Measurements from ENCODE around the gene SEC22B.
"Not testable (repeated sequence)": the region's sequence is repeated elsewhere in the genome, so short reads cannot be mapped to it uniquely, and the experiment has no call there.

SEC22B gene

DNA sequence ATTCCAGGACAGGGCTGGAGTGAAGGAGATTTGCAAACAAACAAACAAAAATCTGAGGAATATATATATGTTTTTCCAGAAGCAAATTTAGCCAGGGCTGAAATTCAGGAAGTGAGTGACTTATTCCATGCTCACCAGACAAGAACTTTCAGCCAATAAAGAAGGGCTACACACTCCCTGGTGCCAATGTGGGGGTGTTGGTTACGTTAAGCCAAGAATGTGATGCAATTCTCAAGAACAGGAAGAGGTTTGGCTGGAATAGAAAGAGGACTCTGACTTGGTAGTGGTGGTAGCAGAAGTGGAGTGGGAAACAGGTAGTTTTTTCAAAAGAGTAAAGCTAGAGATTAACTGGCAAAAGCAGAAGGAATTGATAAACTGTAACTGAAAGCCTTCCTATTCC lies 31.7 kb downstream of the SEC22B start:
- not testable (repeated sequence) for DNase-seq

DNA sequence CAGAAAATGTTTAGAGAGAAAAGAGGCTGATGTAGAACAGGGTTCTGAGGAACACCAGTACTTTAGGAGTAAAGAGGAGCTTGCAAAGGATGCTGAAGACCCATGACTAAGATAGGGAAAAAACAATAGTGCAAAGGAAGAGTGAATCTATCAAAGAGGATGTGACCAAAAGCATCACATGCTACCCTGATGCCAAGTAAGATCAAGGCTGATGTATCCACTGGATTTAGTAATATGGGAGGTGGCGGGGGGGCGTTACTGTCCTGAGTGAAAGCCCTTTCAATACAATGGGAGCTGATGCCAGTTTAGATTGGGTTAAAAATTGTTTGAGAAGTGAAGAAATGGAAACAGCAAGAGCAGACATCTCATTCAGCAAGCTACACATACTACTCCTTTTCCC lies 32.2 kb downstream of the SEC22B start:
- peak in 1 of 5 experiments; percentile 5 for DNase-seq

DNA sequence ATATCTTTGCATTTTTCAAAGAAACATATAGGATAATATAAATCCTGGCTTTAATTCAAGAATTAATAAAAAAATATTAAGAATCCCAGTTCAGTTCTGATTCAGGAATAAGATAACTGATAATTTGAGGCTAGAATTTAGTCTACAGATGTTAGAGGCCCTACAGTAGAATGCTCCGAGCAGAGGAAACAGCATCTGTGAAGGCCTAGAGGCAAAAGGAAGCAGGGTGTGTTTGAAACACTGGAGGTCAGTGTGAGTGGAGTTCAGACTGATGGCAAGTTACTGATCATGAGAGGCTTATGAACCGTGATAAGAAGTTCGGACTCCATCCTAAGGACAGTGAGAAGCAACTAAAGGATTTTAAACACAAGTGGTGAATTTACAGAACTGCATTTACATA lies 33.0 kb downstream of the SEC22B start:
- DNase-seq = peak in 1 of 5 experiments; percentile 46

DNA sequence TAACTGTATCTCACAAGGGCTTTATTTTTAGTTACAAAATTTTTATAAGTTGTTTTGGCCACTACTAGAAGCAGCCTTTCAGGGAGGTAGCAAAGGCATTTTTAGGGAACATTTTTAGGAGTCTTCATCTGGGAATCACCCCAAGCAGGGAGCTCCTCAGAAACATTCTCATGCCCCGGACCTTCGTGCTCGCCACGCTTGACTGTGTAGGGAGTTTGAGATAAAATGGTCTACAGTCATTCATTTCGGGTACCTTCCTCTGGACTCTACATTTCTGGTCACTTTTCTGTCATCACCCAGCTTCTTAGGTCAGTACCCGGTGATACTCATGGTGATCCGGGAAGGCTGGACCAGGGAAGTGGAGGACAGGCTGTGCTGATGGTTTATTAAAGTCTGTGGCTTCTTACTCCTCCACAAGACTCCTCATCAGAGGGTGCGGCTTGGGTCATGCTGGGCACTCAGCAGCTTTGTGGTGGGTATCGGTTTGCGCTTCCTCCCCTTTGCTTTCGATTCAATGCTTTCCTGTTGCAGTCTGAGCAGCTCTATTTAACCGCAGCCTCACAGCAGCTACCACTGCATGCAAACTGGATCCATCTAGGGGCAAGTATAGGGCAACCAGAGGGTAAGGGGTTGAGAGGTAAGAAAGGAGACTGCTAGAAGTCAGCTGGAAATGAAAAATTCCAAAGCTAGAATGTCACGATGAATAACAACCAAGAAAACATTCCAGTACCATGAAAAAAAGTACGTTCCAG lies 33.6 kb downstream of the SEC22B start:
- DNase-seq = peak in 4 of 5 experiments; percentile 10 to 94 (median 41)

DNA sequence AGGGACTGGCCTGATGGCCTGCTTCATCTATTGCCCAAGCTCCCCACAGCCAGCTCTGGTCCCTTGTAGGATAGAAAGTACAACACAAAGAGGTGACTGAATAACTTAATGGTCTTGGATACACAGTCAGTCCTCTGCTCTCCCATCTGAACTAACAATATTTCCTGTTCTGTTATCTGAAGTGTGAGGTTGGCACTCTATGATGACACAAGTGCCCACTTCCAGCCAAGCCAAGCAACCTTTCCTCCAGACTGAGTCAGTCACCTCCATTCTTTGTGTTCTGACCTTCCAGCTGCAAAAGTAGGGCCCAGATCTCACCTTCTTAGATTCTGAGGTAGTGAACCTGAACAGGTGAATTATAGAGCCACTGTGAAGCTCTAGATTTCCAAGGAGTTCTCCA lies 34.5 kb downstream of the SEC22B start:
- DNase-seq = not testable (repeated sequence)

DNA sequence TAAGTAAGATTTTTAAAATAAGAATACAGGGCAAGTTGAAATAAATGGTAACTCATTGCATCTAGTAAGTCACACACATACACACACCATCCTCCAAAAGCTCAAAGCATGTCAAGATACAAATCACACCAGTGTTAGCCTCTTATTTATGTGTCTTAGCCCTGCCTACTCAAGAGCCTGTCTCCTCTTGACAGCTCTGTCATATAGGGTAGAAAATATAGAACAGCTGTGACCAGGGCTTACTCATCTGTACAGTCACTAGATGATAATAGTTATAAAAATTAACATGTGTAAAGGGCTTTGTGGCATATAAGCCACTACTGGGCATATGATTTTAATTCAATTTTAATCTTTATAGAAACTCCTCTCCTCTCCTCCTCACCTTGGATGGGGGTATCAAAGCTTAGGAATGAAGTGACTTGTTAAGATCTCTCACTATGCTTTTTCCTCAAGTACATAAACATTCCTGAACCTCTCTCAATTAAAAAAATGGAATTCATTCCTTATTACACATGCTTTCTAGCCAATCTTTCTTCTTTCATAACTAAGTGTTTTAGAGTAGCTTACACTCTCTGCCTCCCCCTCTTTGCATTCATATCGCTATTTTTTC lies 35.6 kb downstream of the SEC22B start:
- not testable (repeated sequence) for DNase-seq

DNA sequence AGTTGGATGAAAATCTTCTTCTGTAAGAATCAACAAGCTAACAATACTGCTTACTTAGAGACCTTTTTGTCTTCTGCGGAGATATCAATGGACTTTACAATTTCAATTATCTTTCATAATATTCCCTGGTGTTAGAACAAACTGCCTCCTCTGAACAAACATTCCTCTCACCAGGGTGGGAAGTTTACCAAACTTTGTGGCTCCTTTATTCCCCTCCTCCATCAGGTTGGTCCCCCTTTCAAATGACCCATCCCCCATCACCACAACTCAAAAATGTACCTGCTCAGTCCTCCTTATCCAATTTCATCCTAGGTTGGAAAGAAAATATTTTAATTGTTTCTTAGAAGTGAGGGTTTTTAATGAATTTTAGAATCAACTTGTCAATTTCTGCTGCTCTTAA lies 40.2 kb downstream of the SEC22B start:
- not testable (repeated sequence) for DNase-seq

DNA sequence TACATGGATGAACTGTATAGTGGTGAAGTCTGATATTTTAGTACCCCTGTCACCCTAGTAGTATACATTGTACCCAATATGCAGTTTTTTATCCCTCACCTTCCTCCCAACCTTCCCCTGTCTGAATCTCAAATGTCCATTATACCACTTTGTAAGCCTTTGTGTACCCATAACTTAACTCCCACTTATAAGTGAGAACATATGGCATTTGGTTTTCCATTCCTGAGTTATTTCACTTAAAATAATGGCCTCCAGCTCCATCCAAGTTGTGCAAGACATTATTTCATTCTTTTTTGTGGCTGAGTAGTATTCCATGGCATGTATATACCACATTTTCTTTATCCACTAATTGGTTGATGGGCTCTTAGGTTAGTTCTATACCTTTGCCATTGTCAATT lies 42.4 kb downstream of the SEC22B start:
- not testable (repeated sequence) for DNase-seq

DNA sequence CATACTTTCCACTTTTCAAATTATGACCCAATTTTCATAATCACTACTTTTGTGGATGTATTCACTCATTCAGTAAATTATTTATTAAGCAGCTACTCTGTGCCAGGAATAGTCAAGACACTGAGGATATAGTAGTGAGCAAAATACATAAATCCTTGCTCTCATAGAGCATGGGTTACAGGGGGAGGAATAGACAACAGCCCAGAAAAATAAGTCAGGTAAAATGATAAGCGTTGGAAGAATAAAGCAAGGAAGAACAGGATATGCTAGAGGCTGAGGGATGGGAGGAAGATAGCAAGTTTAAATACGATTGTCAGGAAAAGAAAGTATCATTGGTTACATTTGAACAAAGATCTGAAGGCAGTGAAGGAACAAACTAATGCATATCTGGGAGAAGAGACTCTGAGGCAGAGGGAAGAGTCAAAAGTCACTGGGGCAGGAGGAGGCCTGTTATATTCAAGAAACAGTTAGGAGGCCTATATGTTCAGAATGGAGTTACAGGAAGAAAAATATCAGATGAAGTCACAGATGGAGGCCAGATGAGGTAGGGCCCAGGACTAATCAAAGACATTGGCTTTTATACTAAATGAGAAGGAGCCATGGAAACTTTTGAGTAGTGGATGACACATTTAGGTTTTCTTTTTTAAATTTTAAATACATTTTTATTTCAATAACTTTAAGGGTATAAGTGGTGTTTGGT lies 42.9 kb downstream of the SEC22B start:
- no peak for DNase-seq

DNA sequence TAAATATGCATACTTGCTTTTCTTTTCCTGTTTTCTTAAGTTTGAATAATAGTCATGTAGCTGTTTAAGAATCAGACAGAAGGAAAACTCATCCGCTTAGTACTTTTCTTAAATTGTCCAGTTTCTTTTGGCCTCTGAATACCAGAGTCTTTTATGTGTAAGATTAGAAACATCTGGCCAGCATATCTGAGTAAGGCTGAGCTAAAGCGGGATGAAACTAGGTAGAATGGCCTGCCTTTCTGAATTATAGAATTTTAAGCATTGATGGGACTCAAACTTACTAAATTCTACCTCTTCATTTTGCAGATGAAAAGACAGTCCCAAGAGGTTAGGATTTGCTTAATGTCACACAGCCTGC lies 43.9 kb downstream of the SEC22B start:
- not testable (repeated sequence) for DNase-seq

DNA sequence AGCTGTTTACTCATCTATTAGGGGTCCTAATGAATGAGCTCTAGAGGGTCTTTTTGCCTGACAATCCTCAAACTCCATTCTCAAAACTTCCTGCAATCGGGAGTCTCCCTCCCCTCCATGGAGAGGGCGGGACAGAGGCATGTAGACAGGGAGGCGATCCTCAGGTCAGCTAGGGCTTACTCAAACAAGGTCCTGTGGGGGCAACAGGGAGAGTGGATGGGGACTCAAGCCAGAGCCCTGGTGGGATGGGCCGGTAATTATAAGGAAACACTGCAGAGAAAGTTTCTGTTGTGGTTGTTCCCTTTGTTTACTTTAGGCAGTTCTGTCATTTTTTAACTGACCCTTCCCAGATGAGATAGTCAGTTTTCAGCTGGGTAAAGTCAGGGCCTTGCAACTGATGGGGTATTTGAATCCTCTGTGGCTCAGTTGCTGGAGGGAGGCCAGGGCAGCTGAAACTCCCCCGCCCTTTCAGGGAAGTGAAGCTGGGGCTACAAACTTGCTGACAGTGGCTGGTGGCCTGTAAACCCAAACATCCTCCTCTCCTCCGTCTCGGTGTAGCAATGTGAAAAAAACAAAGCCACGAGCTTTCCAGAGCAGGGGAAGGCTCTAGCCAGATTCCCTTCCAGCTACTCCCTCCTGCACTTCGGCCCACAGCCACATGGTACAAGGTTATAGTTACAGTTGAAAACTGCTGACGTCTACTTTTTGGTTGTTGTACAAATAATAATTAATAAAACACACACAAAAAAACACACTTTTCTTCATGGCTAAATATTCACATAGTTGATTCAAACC lies 44.5 kb downstream of the SEC22B start:
- not testable (repeated sequence) for DNase-seq

DNA sequence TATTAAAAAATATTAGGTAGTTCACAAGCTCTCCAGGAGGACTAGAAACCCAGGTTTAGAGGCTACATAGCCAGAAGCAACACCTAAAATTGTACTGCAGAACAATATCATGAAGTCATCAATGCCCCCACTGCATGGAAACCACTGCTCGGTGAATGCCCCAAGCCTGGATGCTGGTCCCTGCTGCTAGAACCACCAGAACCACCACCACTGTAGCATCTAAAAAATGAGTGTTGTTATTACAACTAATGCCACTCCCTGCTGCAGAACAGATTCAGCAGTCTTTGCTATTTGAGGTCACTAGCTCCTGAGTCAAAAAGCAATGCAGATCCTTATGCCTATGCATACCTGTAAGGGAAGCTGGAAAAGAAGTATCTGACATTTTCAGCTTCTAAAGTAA lies 48.4 kb downstream of the SEC22B start:
- DNase-seq = not testable (repeated sequence)

DNA sequence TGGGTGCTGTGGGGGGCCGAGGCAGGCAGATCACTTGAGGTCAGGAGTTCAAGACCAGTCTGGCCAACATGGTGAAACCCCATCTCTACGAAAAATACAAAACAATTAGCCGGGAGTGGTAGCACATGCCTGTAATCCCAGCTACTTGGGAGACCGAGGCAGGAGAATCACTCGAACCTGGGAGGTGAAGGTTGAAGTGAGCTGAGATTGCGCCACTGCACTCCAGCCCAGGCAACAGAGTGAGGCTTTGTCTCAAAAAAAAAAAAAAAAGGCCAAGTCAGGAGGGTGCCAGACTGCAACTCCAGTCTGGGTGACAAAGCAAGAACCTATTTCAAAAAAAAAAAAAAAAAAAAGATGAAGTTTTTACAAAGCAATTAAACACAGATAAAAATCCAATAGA lies 50.1 kb downstream of the SEC22B start:
- DNase-seq = not testable (repeated sequence)

DNA sequence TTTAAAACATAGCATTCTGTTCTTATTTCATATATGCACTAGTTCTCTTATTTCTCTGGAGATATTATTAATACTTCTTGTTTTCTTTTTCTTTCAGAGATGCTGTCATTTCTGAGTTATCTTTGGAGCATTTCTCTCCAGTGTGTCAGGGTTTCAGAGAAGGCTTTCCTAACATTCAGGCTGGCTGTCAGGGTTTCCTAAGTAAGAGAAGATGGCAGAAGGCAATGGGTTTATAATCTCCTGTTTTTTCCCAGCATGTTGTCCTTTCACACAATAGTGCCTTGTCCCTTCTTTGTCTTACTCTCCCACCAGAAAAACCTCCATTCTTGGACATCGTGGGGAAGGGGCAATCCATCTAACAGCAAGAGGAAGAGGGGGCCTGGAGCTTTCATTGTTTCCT lies 51.7 kb downstream of the SEC22B start:
- DNase-seq = not testable (repeated sequence)

DNA sequence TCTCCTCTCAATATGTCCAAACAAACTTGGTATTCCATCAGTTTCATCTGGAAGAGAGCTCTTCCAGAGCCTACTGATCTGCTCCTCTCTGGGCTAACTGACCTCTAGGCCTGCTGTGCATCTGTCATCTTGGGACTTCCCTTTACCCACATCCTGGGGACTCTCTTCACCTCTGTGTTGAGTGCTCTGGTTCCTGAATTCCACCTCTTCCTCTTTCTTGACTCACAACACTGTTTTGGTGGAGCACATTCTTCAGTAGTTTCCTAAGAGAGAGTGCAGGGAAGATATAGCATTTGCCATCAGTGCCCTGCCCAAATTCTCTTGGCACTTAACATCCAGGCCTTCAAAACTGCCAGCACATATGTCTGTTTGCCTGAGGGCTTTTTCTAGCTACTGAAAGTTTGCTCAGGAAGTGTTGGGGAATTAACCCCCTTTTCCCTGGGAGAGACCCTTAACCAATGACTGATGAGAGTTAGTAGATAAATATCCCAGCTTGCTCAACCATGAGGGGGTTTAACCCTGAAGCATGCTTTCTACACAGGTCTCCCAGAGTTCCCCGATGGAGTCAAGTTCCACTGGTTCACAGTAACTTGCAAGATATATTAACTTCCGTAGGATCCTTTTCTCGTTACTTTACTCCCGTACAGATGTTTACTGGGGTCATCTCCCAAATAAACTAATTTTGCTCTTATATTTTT lies 52.4 kb downstream of the SEC22B start:
- not testable (repeated sequence) for DNase-seq

DNA sequence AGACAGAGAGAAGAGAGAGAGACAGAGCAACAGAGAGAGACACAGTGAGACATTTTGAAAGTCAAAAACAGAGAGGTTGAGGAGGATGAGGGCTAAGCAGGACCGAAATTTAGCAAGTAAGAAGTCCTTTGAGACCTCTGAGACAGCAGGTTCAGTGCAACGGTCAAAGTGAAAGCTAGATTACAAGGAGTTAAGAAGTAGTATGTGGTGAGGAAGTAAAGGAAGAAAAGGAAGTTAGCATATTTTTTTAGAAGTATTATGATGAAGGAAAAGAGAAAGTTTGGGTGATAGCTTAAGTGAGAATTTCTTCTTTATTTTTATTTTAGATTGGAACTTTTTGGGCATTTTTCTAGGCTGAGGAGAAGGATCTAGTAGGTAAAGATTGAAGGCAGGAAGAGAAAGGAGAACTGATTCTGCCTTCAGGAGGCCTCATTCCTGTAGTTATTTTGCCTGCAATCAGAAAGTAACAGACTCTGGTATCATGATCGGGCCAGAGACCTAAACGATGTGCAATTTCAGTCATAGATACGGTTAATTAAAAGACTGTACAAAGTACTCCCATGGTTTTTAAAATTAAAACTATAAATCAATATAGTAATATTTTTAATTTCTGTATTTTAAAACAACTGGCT lies 53.9 kb downstream of the SEC22B start:
- DNase-seq = peak in 1 of 5 experiments; percentile 15

DNA sequence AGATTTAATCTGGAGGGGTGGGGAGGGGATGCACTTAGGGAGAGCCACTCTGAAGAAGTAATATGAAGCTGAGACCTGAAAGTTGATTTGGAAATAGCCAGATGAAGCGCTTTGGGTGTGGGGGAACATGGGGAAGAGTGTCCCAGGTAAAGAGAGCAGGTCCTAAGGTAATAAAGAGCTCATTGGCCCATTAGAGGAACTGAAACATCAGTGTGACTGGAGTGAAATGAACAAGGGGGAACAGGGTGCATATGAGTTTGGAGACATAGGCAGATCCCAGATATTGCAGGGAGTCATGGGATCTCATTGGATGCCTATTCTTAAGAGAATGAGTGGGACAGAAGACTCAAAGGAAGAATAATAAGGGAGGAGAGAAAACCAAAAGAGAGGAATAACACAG lies 54.5 kb downstream of the SEC22B start:
- not testable (repeated sequence) for DNase-seq

DNA sequence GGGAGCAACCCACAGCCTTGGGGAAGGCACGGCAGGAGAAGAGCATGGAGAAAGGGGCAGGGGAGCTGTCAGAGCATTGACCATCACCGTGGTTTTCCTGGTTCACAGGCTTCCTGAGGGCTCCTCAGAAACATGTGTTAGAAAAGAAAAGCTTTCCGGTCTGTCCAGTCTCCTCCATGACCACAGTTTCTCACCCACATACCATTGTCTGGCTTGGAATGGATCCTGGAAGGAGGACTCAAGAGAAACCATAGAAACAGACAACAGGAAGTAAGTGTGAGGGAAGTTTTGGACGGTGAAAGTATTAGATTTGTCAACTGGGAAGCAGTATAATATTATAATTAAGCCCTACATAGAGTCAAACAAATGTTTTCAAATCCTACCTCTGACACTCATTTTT lies 55.8 kb downstream of the SEC22B start:
- not testable (repeated sequence) for DNase-seq

DNA sequence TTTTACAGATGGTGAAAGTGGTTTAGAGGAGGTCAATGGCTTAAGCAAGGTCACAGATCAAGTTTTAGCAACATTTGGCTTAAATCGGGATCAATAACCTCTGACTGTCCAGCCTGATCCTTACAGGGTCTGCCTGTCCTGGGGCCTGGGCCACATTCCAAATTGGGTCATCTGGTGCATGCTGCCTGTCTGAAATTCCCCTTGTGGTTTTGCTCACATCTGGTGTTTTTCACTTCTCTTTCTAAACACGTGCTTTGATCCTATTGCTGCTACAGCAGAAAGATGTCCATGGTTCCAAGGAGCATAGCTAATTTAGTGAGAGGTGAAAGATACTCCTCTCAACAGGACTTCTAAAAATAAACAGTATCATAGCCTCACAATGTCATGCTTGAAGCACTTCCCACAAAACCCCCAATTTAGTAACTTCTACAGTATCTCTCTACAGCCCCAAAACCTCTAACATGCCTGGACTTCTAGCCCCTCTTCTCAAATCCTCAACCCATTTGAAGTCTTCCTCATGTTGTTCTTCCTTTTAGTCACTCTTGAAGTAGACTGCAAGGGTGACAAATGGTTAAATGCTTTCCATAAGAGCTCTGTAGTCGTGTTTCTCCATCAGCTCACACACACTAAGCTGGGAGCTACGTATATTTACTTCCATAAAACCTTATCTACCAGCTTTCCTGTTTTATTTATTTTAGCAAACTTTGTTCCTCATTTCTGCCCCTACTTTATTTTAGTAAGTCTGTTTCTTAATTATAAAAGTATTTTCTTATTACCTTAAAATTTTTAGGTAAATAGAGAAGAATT lies 58.7 kb downstream of the SEC22B start:
- DNase-seq = not testable (repeated sequence)

DNA sequence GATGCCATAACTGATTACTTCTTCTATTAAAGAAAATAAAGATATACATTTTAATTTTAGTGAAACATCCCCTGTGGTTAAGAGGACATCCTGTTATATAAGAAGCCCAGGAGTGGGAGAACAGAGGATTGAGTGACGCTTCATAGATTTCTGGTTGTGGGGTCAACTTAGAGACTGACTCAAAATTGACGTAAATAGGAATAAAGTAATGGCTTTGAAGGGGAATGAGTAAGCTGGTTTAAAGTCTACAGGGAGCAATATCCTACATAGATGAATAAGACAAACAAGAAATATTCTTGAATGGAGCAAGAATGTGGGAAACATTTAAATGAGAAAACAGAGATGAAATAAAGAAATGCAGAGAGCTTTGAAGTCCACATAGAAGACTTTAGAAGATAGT lies 60.2 kb downstream of the SEC22B start:
- not testable (repeated sequence) for DNase-seq

DNA sequence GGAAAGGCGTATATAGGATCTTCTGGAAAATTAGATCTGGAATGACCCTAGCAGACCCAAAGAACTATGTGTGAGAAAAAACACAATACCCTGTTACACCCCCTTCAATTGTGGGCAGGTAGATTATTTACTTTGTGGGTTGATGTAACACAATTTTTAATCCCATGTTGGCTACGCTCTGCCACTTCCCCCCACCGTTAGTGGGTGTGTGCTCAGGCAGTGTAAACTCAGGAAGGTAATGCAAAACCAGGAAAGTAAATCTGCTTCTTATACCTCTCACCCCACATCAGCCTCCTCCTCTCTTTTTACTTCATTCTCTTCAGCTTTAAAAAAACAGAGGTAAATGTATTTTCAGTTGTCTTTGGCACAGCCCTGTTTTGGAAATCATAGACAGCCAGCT lies 63.2 kb downstream of the SEC22B start:
- not testable (repeated sequence) for DNase-seq
